HepG2 (cell line): ENCODE data around the gene NAPEPLD. TPM values are rescaled to one million over a fixed set of nuclear protein-coding genes. Genes with fewer than 3 reads are reported as not detected.

Experiments
- CENPT ChIP-seq: sonication (generic); formaldehyde crosslinking; IDR thresholded peaks from 2 replicates; pipeline ENCODE4 v1.8.0; 2022; ENCODE audit warnings: low read depth, mild to moderate bottlenecking, moderate library complexity, missing genetic modification reagents
- FOXP1 ChIP-seq, 2 experiments: fragments of 450-650 bp in 1 of 2; IDR thresholded peaks; 2 replicates each; pipeline ENCODE4 v1.6.1; 2017 to 2018; ENCODE audit warnings: antibody characterized with exemption in 1 of 2
- GLI4 ChIP-seq: sonication (generic); formaldehyde crosslinking; IDR thresholded peaks from 2 replicates; pipeline ENCODE4 v1.5.1; 2020; ENCODE audit warnings: missing genetic modification reagents, mild to moderate bottlenecking, moderate library complexity, borderline replicate concordance
- HDAC1 ChIP-seq: sonication (generic); formaldehyde crosslinking; IDR thresholded peaks from 2 replicates; pipeline ENCODE4 v1.5.1; 2020; ENCODE audit warnings: mild to moderate bottlenecking, missing genetic modification reagents
- HNF4A ChIP-seq: sonication (generic); formaldehyde crosslinking; IDR thresholded peaks from 2 replicates; pipeline ENCODE4 v1.4.0; 2020; ENCODE audit warnings: missing genetic modification reagents
- KLF12 ChIP-seq: sonication (generic); formaldehyde crosslinking; IDR thresholded peaks from 2 replicates; pipeline ENCODE4 v1.4.0; 2020; ENCODE audit warnings: missing genetic modification reagents, borderline replicate concordance
- PHF20 ChIP-seq: sonication (generic); formaldehyde crosslinking; IDR thresholded peaks from 2 replicates; pipeline ENCODE4 v1.5.0; 2020; ENCODE audit warnings: mild to moderate bottlenecking, missing genetic modification reagents
- SNAI1 ChIP-seq: sonication (generic); formaldehyde crosslinking; IDR thresholded peaks from 2 replicates; pipeline ENCODE4 v1.5.0; 2020; ENCODE audit warnings: mild to moderate bottlenecking, missing genetic modification reagents, borderline replicate concordance
- SOX13 ChIP-seq, 3 experiments: fragments of 450-650 bp in 1 of 3; sonication (generic) in 1 of 3; formaldehyde crosslinking in 1 of 3; IDR thresholded peaks in 2 of 3; conservative IDR thresholded peaks in 1 of 3; 2 replicates each; pipeline versions ENCODE4 v1.5.0 to v1.6.1; 2016 to 2020; ENCODE audit warnings: antibody characterized with exemption in 1 of 3, mild to moderate bottlenecking in 1 of 3, missing compliant biosample characterization in 1 of 3, missing genetic modification reagents in 1 of 3, moderate library complexity in 1 of 3
- ZNF570 ChIP-seq: sonication (generic); formaldehyde crosslinking; IDR thresholded peaks from 2 replicates; pipeline ENCODE4 v1.4.0; 2020; ENCODE audit warnings: mild to moderate bottlenecking, missing genetic modification reagents, borderline replicate concordance
- ZNF678 ChIP-seq: sonication (generic); formaldehyde crosslinking; IDR thresholded peaks from 2 replicates; pipeline ENCODE4 v1.4.0; 2020; ENCODE audit warnings: mild to moderate bottlenecking, missing genetic modification reagents
- polyA plus RNA-seq, 8 experiments: library from polyadenylated mRNA; depleted of rRNA in 3 of 8; stranded (reverse) in 7 of 8; unstranded in 1 of 8; fragments of >200 nt; fragmentation: Illumina TruSeq in 4 of 8; extraction: Trizol in 4 of 8; gene quantifications; 2 replicates each; pipeline versions ENCODE4 v1.2.1 to v1.2.3, GENCODE V29; 2011 to 2016; ENCODE audit warnings: low read depth in 4 of 8, missing spikeins in 1 of 8, mixed read lengths in 1 of 8; ENCODE audit not compliant: insufficient read depth in 1 of 8
- total RNA-seq, 5 experiments: library from RNA; depleted of rRNA; stranded (reverse); fragments of >200 nt; fragmentation: Illumina TruSeq; extraction: Trizol; gene quantifications; 2 replicates each; pipeline ENCODE4 v1.2.3, GENCODE V29; 2016; ENCODE audit warnings: low read depth in 1 of 5
- TF ChIP-seq, protein P1 (sequence below): sonication (generic); formaldehyde crosslinking; IDR thresholded peaks from 2 replicates; pipeline ENCODE4 v1.8.0; 2022; ENCODE audit warnings: missing genetic modification reagents, mild to moderate bottlenecking, borderline replicate concordance
- TF ChIP-seq, protein P2 (sequence below): IDR thresholded peaks from 2 replicates; pipeline ENCODE4 v1.6.1; 2016; ENCODE audit warnings: mild to moderate bottlenecking, missing biosample characterization, missing genetic modification reagents
- TF ChIP-seq, protein P3 (sequence below): sonication (generic); formaldehyde crosslinking; conservative IDR thresholded peaks from 2 replicates; pipeline ENCODE4 v1.4.0; 2020; ENCODE audit warnings: mild to moderate bottlenecking, missing genetic modification reagents, moderate library complexity
- TF ChIP-seq, protein P4 (sequence below): sonication (generic); formaldehyde crosslinking; IDR thresholded peaks from 2 replicates; pipeline ENCODE4 v1.4.0; 2020; ENCODE audit warnings: missing genetic modification reagents, borderline replicate concordance
- TF ChIP-seq, protein P5 (sequence below): sonication (generic); formaldehyde crosslinking; IDR thresholded peaks from 2 replicates; pipeline ENCODE4 v1.8.0; 2022; ENCODE audit warnings: mild to moderate bottlenecking, missing genetic modification reagents, borderline replicate concordance
- TF ChIP-seq, protein P6 (sequence below): sonication (generic); formaldehyde crosslinking; IDR thresholded peaks from 2 replicates; pipeline ENCODE4 v1.5.0; 2020; ENCODE audit warnings: mild to moderate bottlenecking, missing genetic modification reagents

NAPEPLD gene
- total and polyA plus RNA-seq, 2 of the 13 experiments (the other 11 are each of a cell fraction or from before 2014, with no cell fraction given): 3.4 to 5.6 TPM

DNA sequence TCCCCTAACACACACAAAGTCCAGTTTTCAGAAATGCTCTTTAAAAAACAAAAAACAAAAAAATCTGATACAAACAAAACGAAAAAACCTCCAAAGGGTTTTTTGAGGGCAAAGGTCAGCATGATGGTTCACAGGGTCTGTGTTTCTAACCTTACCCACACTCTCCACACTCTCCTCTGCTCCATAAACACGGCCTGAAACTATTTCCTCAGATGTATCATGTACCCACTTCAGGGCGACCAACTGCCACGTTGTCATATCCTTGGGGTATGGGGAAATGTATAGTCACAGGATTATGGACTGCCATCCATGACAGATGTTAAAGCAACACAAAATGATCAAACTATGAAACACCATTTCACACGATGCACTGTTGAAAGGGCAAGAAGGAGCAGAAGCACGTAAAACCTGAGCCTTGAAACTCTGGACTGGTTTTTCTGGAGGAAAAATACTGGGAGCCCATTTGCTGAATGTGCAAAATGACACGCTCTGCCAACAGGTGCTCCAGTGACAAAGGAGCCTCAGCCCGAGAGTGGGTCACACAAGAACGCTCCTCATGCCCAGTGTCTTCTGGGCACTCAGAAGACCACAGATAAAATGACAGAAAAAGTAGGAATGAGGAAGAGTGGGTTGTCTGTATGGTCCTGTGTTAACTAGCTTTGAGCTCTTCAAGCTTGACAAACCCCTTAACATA lies 15.8 kb downstream of the NAPEPLD start (continued):
- TF ChIP-seq, protein P1, sequence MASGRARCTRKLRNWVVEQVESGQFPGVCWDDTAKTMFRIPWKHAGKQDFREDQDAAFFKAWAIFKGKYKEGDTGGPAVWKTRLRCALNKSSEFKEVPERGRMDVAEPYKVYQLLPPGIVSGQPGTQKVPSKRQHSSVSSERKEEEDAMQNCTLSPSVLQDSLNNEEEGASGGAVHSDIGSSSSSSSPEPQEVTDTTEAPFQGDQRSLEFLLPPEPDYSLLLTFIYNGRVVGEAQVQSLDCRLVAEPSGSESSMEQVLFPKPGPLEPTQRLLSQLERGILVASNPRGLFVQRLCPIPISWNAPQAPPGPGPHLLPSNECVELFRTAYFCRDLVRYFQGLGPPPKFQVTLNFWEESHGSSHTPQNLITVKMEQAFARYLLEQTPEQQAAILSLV: no peak
- TF ChIP-seq, protein P2, sequence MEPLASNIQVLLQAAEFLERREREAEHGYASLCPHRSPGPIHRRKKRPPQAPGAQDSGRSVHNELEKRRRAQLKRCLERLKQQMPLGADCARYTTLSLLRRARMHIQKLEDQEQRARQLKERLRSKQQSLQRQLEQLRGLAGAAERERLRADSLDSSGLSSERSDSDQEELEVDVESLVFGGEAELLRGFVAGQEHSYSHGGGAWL (CRISPR knock-in tag): no peak
- TF ChIP-seq ZNF678 (CRISPR knock-in tag) (no peak), KLF12 (CRISPR knock-in tag) (no peak), FOXP1 (IDR thresholded peaks at IDR 0.05) (no peak), FOXP1 (CRISPR knock-in tag; IDR thresholded peaks at IDR 0.05) (peak; percentile 22; the same call in 1 of the 2 replicates), ZNF570 (CRISPR knock-in tag) (no peak), SNAI1 (CRISPR knock-in tag) (no peak), PHF20 (CRISPR knock-in tag) (no peak), HNF4A (CRISPR knock-in tag) (peak; percentile 23; the same call in 1 of the 2 replicates), SOX13 (IDR thresholded peaks at IDR 0.05) (no peak), SOX13 (CRISPR knock-in tag; conservative IDR thresholded peaks at IDR 0.05 in 1 of 2, IDR thresholded peaks at IDR 0.05 in 1 of 2) (no peak), HDAC1 (no peak), CENPT (CRISPR knock-in tag) (no peak), GLI4 (no peak)
- TF ChIP-seq, protein P3, sequence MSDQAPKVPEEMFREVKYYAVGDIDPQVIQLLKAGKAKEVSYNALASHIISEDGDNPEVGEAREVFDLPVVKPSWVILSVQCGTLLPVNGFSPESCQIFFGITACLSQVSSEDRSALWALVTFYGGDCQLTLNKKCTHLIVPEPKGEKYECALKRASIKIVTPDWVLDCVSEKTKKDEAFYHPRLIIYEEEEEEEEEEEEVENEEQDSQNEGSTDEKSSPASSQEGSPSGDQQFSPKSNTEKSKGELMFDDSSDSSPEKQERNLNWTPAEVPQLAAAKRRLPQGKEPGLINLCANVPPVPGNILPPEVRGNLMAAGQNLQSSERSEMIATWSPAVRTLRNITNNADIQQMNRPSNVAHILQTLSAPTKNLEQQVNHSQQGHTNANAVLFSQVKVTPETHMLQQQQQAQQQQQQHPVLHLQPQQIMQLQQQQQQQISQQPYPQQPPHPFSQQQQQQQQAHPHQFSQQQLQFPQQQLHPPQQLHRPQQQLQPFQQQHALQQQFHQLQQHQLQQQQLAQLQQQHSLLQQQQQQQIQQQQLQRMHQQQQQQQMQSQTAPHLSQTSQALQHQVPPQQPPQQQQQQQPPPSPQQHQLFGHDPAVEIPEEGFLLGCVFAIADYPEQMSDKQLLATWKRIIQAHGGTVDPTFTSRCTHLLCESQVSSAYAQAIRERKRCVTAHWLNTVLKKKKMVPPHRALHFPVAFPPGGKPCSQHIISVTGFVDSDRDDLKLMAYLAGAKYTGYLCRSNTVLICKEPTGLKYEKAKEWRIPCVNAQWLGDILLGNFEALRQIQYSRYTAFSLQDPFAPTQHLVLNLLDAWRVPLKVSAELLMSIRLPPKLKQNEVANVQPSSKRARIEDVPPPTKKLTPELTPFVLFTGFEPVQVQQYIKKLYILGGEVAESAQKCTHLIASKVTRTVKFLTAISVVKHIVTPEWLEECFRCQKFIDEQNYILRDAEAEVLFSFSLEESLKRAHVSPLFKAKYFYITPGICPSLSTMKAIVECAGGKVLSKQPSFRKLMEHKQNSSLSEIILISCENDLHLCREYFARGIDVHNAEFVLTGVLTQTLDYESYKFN (CRISPR knock-in tag): 0 out of 2 replicates have a peak, but pooled peaks have one; percentile 14
- TF ChIP-seq, protein P4, sequence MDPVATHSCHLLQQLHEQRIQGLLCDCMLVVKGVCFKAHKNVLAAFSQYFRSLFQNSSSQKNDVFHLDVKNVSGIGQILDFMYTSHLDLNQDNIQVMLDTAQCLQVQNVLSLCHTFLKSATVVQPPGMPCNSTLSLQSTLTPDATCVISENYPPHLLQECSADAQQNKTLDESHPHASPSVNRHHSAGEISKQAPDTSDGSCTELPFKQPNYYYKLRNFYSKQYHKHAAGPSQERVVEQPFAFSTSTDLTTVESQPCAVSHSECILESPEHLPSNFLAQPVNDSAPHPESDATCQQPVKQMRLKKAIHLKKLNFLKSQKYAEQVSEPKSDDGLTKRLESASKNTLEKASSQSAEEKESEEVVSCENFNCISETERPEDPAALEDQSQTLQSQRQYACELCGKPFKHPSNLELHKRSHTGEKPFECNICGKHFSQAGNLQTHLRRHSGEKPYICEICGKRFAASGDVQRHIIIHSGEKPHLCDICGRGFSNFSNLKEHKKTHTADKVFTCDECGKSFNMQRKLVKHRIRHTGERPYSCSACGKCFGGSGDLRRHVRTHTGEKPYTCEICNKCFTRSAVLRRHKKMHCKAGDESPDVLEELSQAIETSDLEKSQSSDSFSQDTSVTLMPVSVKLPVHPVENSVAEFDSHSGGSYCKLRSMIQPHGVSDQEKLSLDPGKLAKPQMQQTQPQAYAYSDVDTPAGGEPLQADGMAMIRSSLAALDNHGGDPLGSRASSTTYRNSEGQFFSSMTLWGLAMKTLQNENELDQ (CRISPR knock-in tag): no peak
- TF ChIP-seq, protein P5, sequence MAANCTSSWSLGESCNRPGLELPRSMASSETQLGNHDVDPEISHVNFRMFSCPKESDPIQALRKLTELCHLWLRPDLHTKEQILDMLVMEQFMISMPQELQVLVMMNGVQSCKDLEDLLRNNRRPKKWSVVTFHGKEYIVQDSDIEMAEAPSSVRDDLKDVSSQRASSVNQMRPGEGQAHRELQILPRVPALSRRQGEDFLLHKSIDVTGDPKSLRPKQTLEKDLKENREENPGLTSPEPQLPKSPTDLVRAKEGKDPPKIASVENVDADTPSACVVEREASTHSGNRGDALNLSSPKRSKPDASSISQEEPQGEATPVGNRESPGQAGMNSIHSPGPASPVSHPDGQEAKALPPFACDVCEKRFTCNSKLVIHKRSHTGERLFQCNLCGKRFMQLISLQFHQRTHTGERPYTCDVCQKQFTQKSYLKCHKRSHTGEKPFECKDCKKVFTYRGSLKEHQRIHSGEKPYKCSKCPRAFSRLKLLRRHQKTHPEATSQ: no peak
- TF ChIP-seq, protein P6, sequence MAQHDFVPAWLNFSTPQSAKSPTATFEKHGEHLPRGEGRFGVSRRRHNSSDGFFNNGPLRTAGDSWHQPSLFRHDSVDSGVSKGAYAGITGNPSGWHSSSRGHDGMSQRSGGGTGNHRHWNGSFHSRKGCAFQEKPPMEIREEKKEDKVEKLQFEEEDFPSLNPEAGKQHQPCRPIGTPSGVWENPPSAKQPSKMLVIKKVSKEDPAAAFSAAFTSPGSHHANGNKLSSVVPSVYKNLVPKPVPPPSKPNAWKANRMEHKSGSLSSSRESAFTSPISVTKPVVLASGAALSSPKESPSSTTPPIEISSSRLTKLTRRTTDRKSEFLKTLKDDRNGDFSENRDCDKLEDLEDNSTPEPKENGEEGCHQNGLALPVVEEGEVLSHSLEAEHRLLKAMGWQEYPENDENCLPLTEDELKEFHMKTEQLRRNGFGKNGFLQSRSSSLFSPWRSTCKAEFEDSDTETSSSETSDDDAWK (CRISPR knock-in tag): no peak
